ENCODE data around the gene DCAF10. TPM values are rescaled to one million over a fixed set of nuclear protein-coding genes. Genes with fewer than 3 reads are reported as not detected.

Gene DCAF10
- total and polyA plus RNA-seq, 2 donors (not counting 1 experiment from before 2014, with no cell fraction given): 9.5 to 22.1 TPM

DNA sequence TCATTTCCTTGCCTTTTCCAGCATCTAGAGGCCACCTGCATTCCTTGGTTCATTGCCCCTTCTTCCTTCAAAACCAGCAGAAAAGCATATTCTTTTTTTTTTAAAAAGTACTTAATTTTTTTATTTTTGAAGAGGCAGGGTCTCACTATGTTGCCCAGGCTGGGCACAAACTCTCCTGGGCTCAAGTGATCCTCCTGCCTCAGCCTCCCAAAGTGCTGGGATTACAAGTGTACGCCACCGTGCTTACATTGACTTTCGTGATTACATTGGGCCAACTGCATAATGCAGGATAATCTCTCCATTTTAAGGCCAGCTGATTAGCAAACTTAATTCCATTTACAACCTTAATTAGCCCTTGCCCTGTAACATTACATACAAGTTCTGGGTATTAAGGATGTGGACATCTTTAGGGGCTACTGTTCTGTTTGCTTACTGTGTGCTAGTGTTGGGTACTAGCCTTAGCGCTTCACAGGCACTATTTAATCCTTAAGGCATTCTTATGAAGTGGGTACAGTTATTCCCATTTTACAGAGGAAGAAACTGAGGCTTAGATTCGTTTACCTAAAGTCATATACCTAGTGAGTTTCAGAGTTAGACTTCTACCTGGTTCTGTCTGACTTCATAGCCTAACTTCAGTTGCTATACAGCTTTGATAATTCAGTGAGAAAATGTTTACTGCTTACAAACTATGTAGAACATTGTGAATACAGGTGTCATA lies 69.6 kb downstream of the DCAF10 start:
- 100% methylated on average over 1 of the region's 5 CpGs for WGBS (ENCODE audit: insufficient coverage)
- Histone ChIP-seq H3K27ac (ENCODE audit: low read length in 2 of 2) (no peak overlapping the region), H3K27me3 (replicated peaks in 1 of 4; ENCODE audit: control extremely low read depth in 1 of 4, control insufficient read depth in 3 of 4, insufficient read depth in 4 of 4, low read length in 3 of 4) (no peaks in the 10 kb centered on the region), H3K9me3 (ENCODE audit: control extremely low read depth in 1 of 3, control insufficient read depth in 2 of 3, insufficient read depth in 1 of 3, low read length in 2 of 3) (no peaks in the 10 kb centered on the region), H3K9ac (ENCODE audit: low read length) (no peak overlapping the region), H3K79me2 (ENCODE audit: control insufficient read depth, insufficient read depth, low read length) (no peaks in the 10 kb centered on the region), H3K4me2 (replicated peaks; ENCODE audit: low read depth, low read length, poor library complexity, severe bottlenecking) (no peak overlapping the region), H4K20me1 (ENCODE audit: control insufficient read depth, insufficient read depth, low read length, poor library complexity, severe bottlenecking) (no peaks in the 10 kb centered on the region), H3K36me3 (replicated peaks in 1 of 2; ENCODE audit: control extremely low read depth in 1 of 2, control insufficient read depth in 1 of 2, extremely low read depth in 1 of 2, insufficient read depth in 2 of 2, low read length in 1 of 2) (no peaks in the 10 kb centered on the region), H3K4me1 (ENCODE audit: control insufficient read depth in 2 of 2, insufficient read depth in 2 of 2, low read length in 2 of 2) (no peaks in the 10 kb centered on the region), H3K4me3 (ENCODE audit: control extremely low read depth in 1 of 5, extremely low read depth in 1 of 5, insufficient read depth in 1 of 5, low read depth in 2 of 5, low read length in 4 of 5) (no peak overlapping the region), H2AFZ (ENCODE audit: insufficient read depth, low read depth, low read length, poor library complexity, severe bottlenecking) (no peak overlapping the region)
- Mint-ChIP-seq H3K4me1 (no peaks in the 10 kb centered on the region), H3K4me3 (no peak overlapping the region), H3K9me3 (ENCODE audit: insufficient read depth) (no peaks in the 10 kb centered on the region), H3K27me3 (no peaks in the 10 kb centered on the region), H3K27ac (no peak overlapping the region)
- intact Hi-C loops (cut with micrococcal nuclease): no loop called here
- ChIA-PET POLR2A (no interaction called here), CTCF (no interaction called here)
- TF ChIP-seq EZH2 (IDR thresholded peaks at IDR 0.05; ENCODE audit: borderline replicate concordance, insufficient read depth, low read depth, low read length, poor library complexity, severe bottlenecking): no peak
- TF ChIP-seq, protein P1, sequence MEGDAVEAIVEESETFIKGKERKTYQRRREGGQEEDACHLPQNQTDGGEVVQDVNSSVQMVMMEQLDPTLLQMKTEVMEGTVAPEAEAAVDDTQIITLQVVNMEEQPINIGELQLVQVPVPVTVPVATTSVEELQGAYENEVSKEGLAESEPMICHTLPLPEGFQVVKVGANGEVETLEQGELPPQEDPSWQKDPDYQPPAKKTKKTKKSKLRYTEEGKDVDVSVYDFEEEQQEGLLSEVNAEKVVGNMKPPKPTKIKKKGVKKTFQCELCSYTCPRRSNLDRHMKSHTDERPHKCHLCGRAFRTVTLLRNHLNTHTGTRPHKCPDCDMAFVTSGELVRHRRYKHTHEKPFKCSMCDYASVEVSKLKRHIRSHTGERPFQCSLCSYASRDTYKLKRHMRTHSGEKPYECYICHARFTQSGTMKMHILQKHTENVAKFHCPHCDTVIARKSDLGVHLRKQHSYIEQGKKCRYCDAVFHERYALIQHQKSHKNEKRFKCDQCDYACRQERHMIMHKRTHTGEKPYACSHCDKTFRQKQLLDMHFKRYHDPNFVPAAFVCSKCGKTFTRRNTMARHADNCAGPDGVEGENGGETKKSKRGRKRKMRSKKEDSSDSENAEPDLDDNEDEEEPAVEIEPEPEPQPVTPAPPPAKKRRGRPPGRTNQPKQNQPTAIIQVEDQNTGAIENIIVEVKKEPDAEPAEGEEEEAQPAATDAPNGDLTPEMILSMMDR (IDR thresholded peaks at IDR 0.05): no peak
- DNase-seq: no peak
- ATAC-seq (ENCODE audit: low read depth): no peak

DNA sequence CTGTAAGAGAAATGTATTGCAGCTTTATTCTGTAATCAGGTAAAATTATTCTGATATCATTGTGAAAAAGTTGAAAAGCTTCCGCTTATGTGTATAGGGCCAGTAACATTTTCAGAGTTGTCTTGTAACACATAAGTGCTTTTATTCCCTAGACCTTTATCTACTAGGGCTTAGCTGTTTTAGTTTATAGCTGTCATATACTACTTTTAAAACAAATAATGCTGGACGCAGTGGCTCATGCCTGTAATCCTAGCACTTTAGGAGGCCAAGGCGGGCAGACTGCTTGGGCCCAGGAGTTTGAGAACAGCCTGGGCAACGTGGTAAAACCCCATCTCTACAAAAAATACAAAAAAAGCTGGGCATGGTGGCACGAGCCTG lies 70.2 kb downstream of the DCAF10 start:
- ATAC-seq (ENCODE audit: low read depth): no peak
- Histone ChIP-seq H3K27ac (ENCODE audit: low read length in 2 of 2) (no peak overlapping the region), H3K36me3 (replicated peaks in 1 of 2; ENCODE audit: control extremely low read depth in 1 of 2, control insufficient read depth in 1 of 2, extremely low read depth in 1 of 2, insufficient read depth in 2 of 2, low read length in 1 of 2) (no peaks in the 10 kb centered on the region), H3K27me3 (replicated peaks in 1 of 4; ENCODE audit: control extremely low read depth in 1 of 4, control insufficient read depth in 3 of 4, insufficient read depth in 4 of 4, low read length in 3 of 4) (no peaks in the 10 kb centered on the region), H2AFZ (ENCODE audit: insufficient read depth, low read depth, low read length, poor library complexity, severe bottlenecking) (no peak overlapping the region), H4K20me1 (ENCODE audit: control insufficient read depth, insufficient read depth, low read length, poor library complexity, severe bottlenecking) (no peaks in the 10 kb centered on the region), H3K4me3 (ENCODE audit: control extremely low read depth in 1 of 5, extremely low read depth in 1 of 5, insufficient read depth in 1 of 5, low read depth in 2 of 5, low read length in 4 of 5) (no peak overlapping the region), H3K4me2 (replicated peaks; ENCODE audit: low read depth, low read length, poor library complexity, severe bottlenecking) (no peak overlapping the region), H3K79me2 (ENCODE audit: control insufficient read depth, insufficient read depth, low read length) (no peaks in the 10 kb centered on the region), H3K9ac (ENCODE audit: low read length) (no peak overlapping the region), H3K4me1 (ENCODE audit: control insufficient read depth in 2 of 2, insufficient read depth in 2 of 2, low read length in 2 of 2) (no peaks in the 10 kb centered on the region), H3K9me3 (ENCODE audit: control extremely low read depth in 1 of 3, control insufficient read depth in 2 of 3, insufficient read depth in 1 of 3, low read length in 2 of 3) (no peaks in the 10 kb centered on the region)
- CTCF ChIA-PET: no interaction called here
- Mint-ChIP-seq H3K4me1 (no peaks in the 10 kb centered on the region), H3K27me3 (no peaks in the 10 kb centered on the region), H3K27ac (no peak overlapping the region), H3K4me3 (no peak overlapping the region), H3K9me3 (ENCODE audit: insufficient read depth) (no peaks in the 10 kb centered on the region)
- intact Hi-C loops (cut with micrococcal nuclease): no loop called here
- POLR2A ChIA-PET: no interaction called here
- WGBS (ENCODE audit: insufficient coverage): no CpG with 5 or more reads among the region's 5 CpGs
- TF ChIP-seq EZH2 (IDR thresholded peaks at IDR 0.05; ENCODE audit: borderline replicate concordance, insufficient read depth, low read depth, low read length, poor library complexity, severe bottlenecking): no peak
- TF ChIP-seq, protein P1 (IDR thresholded peaks at IDR 0.05): no peak
- DNase-seq: no peak

Data from B cell (primary cell).